Omental fat pad (tissue), 4 donors: Measurements from ENCODE around the gene FOXI3. TPM values are rescaled to one million over a fixed set of nuclear protein-coding genes. Genes with fewer than 3 reads are reported as not detected.

ENCODE experiments used
- ATAC-seq: fragments of 150-250 bp; one replicate; pipeline ENCODE4 v1.9.1; 2016; ENCODE audit warnings: mild to moderate bottlenecking, moderate library complexity; ENCODE audit not compliant: low FRiP score
- DNase-seq: peaks from one replicate; pipeline ENCODE4 v3.0.0-alpha.2; 2019; ENCODE audit warnings: low spot score
- CTCF ChIP-seq, 3 donors: fragments of 450-650 bp; IDR thresholded peaks; one replicate each; pipeline ENCODE4 v1.5.1; 2016 to 2017; ENCODE audit warnings: antibody characterized with exemption in 3 of 3, mild to moderate bottlenecking in 3 of 3, moderate library complexity in 2 of 3
- small RNA-seq: library from RNA; depleted of rRNA; stranded (forward); fragments of <200 nt; gene quantifications from one replicate; pipeline ENCODE3, GENCODE V24; 2016
- total RNA-seq, 4 donors: library from RNA; depleted of rRNA; stranded (reverse); fragments of >200 nt; gene quantifications; one replicate each; pipeline ENCODE4 v1.1.0, GENCODE V29; 2016

FOXI3 gene
- total RNA-seq, 4 donors from 2014 or later = not detected

GRCh38 chr2:88400037-88400767 is 52.3 kb downstream of the FOXI3 start:
- ATAC-seq (no peak), DNase-seq (no peak)
- no peak for TF ChIP-seq CTCF (IDR thresholded peaks at IDR 0.05)

- DNase-seq (no peak), ATAC-seq (no peak)
- no peak for TF ChIP-seq CTCF (IDR thresholded peaks at IDR 0.05)
These were observed 54.3 kb downstream of the FOXI3 start for GRCh38 chr2:88398180-88398579.

Small RNA genes within 50 kb of the gene (small RNA-seq; reads per million reads assigned to genes)
- gene RNU6-1007P = not detected

Other genes starting within 250 kb of the FOXI3 start
- 10 to 100 TPM; 15.9 to 41.6 (median 21.5) TPM for gene EIF2AK3, start 174.8 kb upstream of the FOXI3 start, total RNA-seq
- gene RPIA, start 239.0 kb upstream of the FOXI3 start, total RNA-seq = 10 to 100 TPM in 2 of 4 donors, 1 to 10 TPM in 2; 7.9 to 20.5 (median 10.9) TPM